ENCODE measurements around the gene LGR6. TPM values are rescaled to one million over a fixed set of nuclear protein-coding genes. Genes with fewer than 3 reads are reported as not detected.

The LGR6 gene
- total RNA-seq, 2 experiments from 2014 or later: 0.08 TPM; not detected in 1

- Mint-ChIP-seq H3K27ac (no peak overlapping the region), H3K4me1 (ENCODE audit: low read depth) (peaks cover 27% of the 10 kb centered on the region), H3K36me3 (ENCODE audit: low read depth) (no peaks in the 10 kb centered on the region), H3K9me3 (ENCODE audit: insufficient read depth) (no peaks in the 10 kb centered on the region), H3K4me3 (no peak overlapping the region), H3K27me3 (ENCODE audit: low read depth) (peaks cover 12% of the 10 kb centered on the region)
- ChIA-PET CTCF (interaction anchor here (2.4 kb wide), 1 partner anchor 34 kb away, joined by 10 read pairs; the partner anchor contains the start of gene LGR6), POLR2A (no interaction called here)
- ATAC-seq (peak; percentile 35), DNase-seq (peak; percentile 44)
These were observed 33.6 kb downstream of the LGR6 start for GRCh38 chr1:202227053-202227672.

- H3K4me3 Mint-ChIP-seq: peak overlapping the region; percentile 14
- peak; percentile 71 for ATAC-seq
- CTCF ChIA-PET: no interaction called here
- no peak for DNase-seq
- no peaks in the 10 kb centered on the region for H3K9me3 Mint-ChIP-seq (ENCODE audit: insufficient read depth)
- peak overlapping the region; percentile 47 for H3K27ac Mint-ChIP-seq
- H3K4me1 Mint-ChIP-seq (ENCODE audit: low read depth): peaks cover 27% of the 10 kb centered on the region
- POLR2A ChIA-PET: no interaction called here
- no peaks in the 10 kb centered on the region for H3K36me3 Mint-ChIP-seq (ENCODE audit: low read depth)
- peaks cover 13% of the 10 kb centered on the region for H3K27me3 Mint-ChIP-seq (ENCODE audit: low read depth)
These were observed 34.4 kb downstream of the LGR6 start for GRCh38 chr1:202227997-202228401.

GRCh38 chr1:202228484-202229122 is 35.0 kb downstream of the LGR6 start:
- Mint-ChIP-seq H3K36me3 (ENCODE audit: low read depth) (no peaks in the 10 kb centered on the region), H3K4me3 (no peak overlapping the region), H3K9me3 (ENCODE audit: insufficient read depth) (no peaks in the 10 kb centered on the region), H3K27me3 (ENCODE audit: low read depth) (peaks cover 17% of the 10 kb centered on the region), H3K27ac (peak overlapping the region; percentile 47), H3K4me1 (ENCODE audit: low read depth) (peaks cover 27% of the 10 kb centered on the region)
- ChIA-PET POLR2A (no interaction called here), CTCF (interaction anchor here (2.4 kb wide), 1 partner anchor 39 kb away, joined by 5 read pairs; no protein-coding TSS in a partner anchor)
- ATAC-seq: no peak
- no peak for DNase-seq

- Mint-ChIP-seq H3K27me3 (ENCODE audit: low read depth) (peaks cover 17% of the 10 kb centered on the region), H3K36me3 (ENCODE audit: low read depth) (no peaks in the 10 kb centered on the region), H3K27ac (no peak overlapping the region), H3K4me1 (ENCODE audit: low read depth) (peaks cover 27% of the 10 kb centered on the region), H3K4me3 (no peak overlapping the region), H3K9me3 (ENCODE audit: insufficient read depth) (no peaks in the 10 kb centered on the region)
- ChIA-PET POLR2A (no interaction called here), CTCF (interaction anchor here (2.4 kb wide), 1 partner anchor 40 kb away, joined by 5 read pairs; no protein-coding TSS in a partner anchor)
- ATAC-seq (no peak), DNase-seq (no peak)
These were observed 35.8 kb downstream of the LGR6 start for GRCh38 chr1:202229376-202229775.

GRCh38 chr1:202230061-202230938 is 36.7 kb downstream of the LGR6 start:
- Mint-ChIP-seq H3K4me1 (ENCODE audit: low read depth) (peaks cover 27% of the 10 kb centered on the region), H3K36me3 (ENCODE audit: low read depth) (no peaks in the 10 kb centered on the region), H3K4me3 (no peak overlapping the region), H3K9me3 (ENCODE audit: insufficient read depth) (no peaks in the 10 kb centered on the region), H3K27me3 (ENCODE audit: low read depth) (peaks cover 18% of the 10 kb centered on the region), H3K27ac (no peak overlapping the region)
- ChIA-PET CTCF (interaction anchor here (2.4 to 2.6 kb wide), 2 partner anchors 38 to 40 kb away, joined by 5 to 8 read pairs; partner anchors contain the start of gene LGR6), POLR2A (no interaction called here)
- DNase-seq (no peak), ATAC-seq (no peak)

GRCh38 chr1:202230939-202231645 is 37.5 kb downstream of the LGR6 start:
- DNase-seq: no peak
- H3K27ac Mint-ChIP-seq: no peak overlapping the region
- ChIA-PET POLR2A (no interaction called here), CTCF (interaction anchor here (2.4 to 2.6 kb wide), 2 partner anchors 38 to 41 kb away, joined by 5 to 8 read pairs; partner anchors contain the start of gene LGR6)
- H3K4me1 Mint-ChIP-seq (ENCODE audit: low read depth): peaks cover 28% of the 10 kb centered on the region
- no peaks in the 10 kb centered on the region for H3K9me3 Mint-ChIP-seq (ENCODE audit: insufficient read depth)
- H3K4me3 Mint-ChIP-seq: no peak overlapping the region
- no peaks in the 10 kb centered on the region for H3K36me3 Mint-ChIP-seq (ENCODE audit: low read depth)
- H3K27me3 Mint-ChIP-seq (ENCODE audit: low read depth): peaks cover 14% of the 10 kb centered on the region
- no peak for ATAC-seq

GRCh38 chr1:202233171-202233570 is 39.6 kb downstream of the LGR6 start:
- H3K36me3 Mint-ChIP-seq (ENCODE audit: low read depth): no peaks in the 10 kb centered on the region
- no peaks in the 10 kb centered on the region for H3K9me3 Mint-ChIP-seq (ENCODE audit: insufficient read depth)
- ChIA-PET POLR2A (no interaction called here), CTCF (interaction anchor here (1.0 kb wide), 1 partner anchor 40 kb away, joined by 3 read pairs; the partner anchor contains the start of gene LGR6)
- no peak overlapping the region for H3K27ac Mint-ChIP-seq
- H3K4me1 Mint-ChIP-seq (ENCODE audit: low read depth): peaks cover 22% of the 10 kb centered on the region
- no peak overlapping the region for H3K4me3 Mint-ChIP-seq
- no peak for ATAC-seq
- peaks cover 17% of the 10 kb centered on the region for H3K27me3 Mint-ChIP-seq (ENCODE audit: low read depth)
- no peak for DNase-seq

- H3K4me1 Mint-ChIP-seq (ENCODE audit: low read depth): peaks cover 16% of the 10 kb centered on the region
- ChIA-PET CTCF (interaction anchor here (1.0 to 1.2 kb wide), 2 partner anchors 35 to 40 kb away, joined by 3 read pairs; partner anchors contain the start of gene LGR6), POLR2A (no interaction called here)
- H3K36me3 Mint-ChIP-seq (ENCODE audit: low read depth): no peaks in the 10 kb centered on the region
- ATAC-seq: no peak
- peaks cover 17% of the 10 kb centered on the region for H3K27me3 Mint-ChIP-seq (ENCODE audit: low read depth)
- DNase-seq: no peak
- no peaks in the 10 kb centered on the region for H3K9me3 Mint-ChIP-seq (ENCODE audit: insufficient read depth)
- no peak overlapping the region for H3K27ac Mint-ChIP-seq
- H3K4me3 Mint-ChIP-seq: no peak overlapping the region
These were observed 40.2 kb downstream of the LGR6 start for GRCh38 chr1:202233804-202234203.

GRCh38 chr1:202234331-202235002 is 40.9 kb downstream of the LGR6 start:
- H3K9me3 Mint-ChIP-seq (ENCODE audit: insufficient read depth): no peaks in the 10 kb centered on the region
- ATAC-seq: no peak
- DNase-seq: no peak
- CTCF ChIA-PET: interaction anchor here (1.0 to 1.2 kb wide), 3 partner anchors 35 to 45 kb away, joined by 3 read pairs; partner anchors contain the start of gene LGR6
- H3K36me3 Mint-ChIP-seq (ENCODE audit: low read depth): no peaks in the 10 kb centered on the region
- no peak overlapping the region for H3K27ac Mint-ChIP-seq
- no peak overlapping the region for H3K4me3 Mint-ChIP-seq
- H3K4me1 Mint-ChIP-seq (ENCODE audit: low read depth): peaks cover 10% of the 10 kb centered on the region
- POLR2A ChIA-PET: no interaction called here
- H3K27me3 Mint-ChIP-seq (ENCODE audit: low read depth): peaks cover 17% of the 10 kb centered on the region

- Mint-ChIP-seq H3K36me3 (ENCODE audit: low read depth) (no peaks in the 10 kb centered on the region), H3K9me3 (ENCODE audit: insufficient read depth) (no peaks in the 10 kb centered on the region), H3K27me3 (ENCODE audit: low read depth) (peaks cover 15% of the 10 kb centered on the region), H3K27ac (no peak overlapping the region), H3K4me3 (no peak overlapping the region), H3K4me1 (ENCODE audit: low read depth) (peaks cover 10% of the 10 kb centered on the region)
- ATAC-seq (no peak), DNase-seq (no peak)
- POLR2A ChIA-PET: no interaction called here
- CTCF ChIA-PET: interaction anchor here (1.0 to 1.2 kb wide), 3 partner anchors 34 to 45 kb away, joined by 3 read pairs; no protein-coding TSS in a partner anchor
These were observed 41.5 kb downstream of the LGR6 start for GRCh38 chr1:202235003-202235660.
